Chondrocyte (in vitro differentiated cells): ENCODE data around the gene FASTK. TPM values are rescaled to one million over a fixed set of nuclear protein-coding genes. Genes with fewer than 3 reads are reported as not detected.
A peak's percentile ranks its signal among the peaks of the same experiment; 100 is the strongest.

ENCODE experiments used
- DNase-seq: peaks from one replicate; pipeline ENCODE4 v3.0.0; 2021; ENCODE audit warnings: mixed read lengths, low spot score
- H3K27ac Mint-ChIP-seq: one replicate; pipeline ENCODE4 v1.8.0; 2021; ENCODE audit warnings: mild to moderate bottlenecking, moderate library complexity, mixed read lengths; ENCODE audit not compliant: unreplicated experiment
- H3K27me3 Mint-ChIP-seq: 2 replicates; pipeline ENCODE4 v1.8.0; 2021; ENCODE audit warnings: low read depth, mixed read lengths
- H3K36me3 Mint-ChIP-seq: 2 replicates; pipeline ENCODE4 v1.8.0; 2021; ENCODE audit warnings: low read depth, mixed read lengths
- H3K4me1 Mint-ChIP-seq: 2 replicates; pipeline ENCODE4 v1.8.0; 2021; ENCODE audit warnings: low read depth, mild to moderate bottlenecking, mixed read lengths
- H3K4me3 Mint-ChIP-seq: one replicate; pipeline ENCODE4 v1.8.0; 2021; ENCODE audit warnings: mild to moderate bottlenecking, moderate library complexity, mixed read lengths; ENCODE audit not compliant: unreplicated experiment
- H3K9me3 Mint-ChIP-seq: 2 replicates; pipeline ENCODE4 v1.8.0; 2021; ENCODE audit warnings: low read depth, mixed read lengths
- total RNA-seq: library from RNA; stranded (reverse); gene quantifications from 3 replicates; pipeline ENCODE4 v1.2.1, GENCODE V29; 2021
- TF ChIP-seq, protein P1 (sequence below): fragments of 200-600 bp; sonication (generic); IDR thresholded peaks from 2 replicates; pipeline ENCODE4 v1.5.0; 2021; ENCODE audit warnings: antibody characterized with exemption, mild to moderate bottlenecking, moderate library complexity

Gene FASTK
- total RNA-seq, 1 donor from 2014 or later: 83.8 TPM

- H3K9me3 Mint-ChIP-seq: no peaks in the 10 kb centered on the region
- H3K27ac Mint-ChIP-seq: peak overlapping the region; percentile 57
- H3K27me3 Mint-ChIP-seq: no peaks in the 10 kb centered on the region
- no peaks in the 10 kb centered on the region for H3K36me3 Mint-ChIP-seq
- H3K4me1 Mint-ChIP-seq: peaks cover 28% of the 10 kb centered on the region
- TF ChIP-seq, protein P1, sequence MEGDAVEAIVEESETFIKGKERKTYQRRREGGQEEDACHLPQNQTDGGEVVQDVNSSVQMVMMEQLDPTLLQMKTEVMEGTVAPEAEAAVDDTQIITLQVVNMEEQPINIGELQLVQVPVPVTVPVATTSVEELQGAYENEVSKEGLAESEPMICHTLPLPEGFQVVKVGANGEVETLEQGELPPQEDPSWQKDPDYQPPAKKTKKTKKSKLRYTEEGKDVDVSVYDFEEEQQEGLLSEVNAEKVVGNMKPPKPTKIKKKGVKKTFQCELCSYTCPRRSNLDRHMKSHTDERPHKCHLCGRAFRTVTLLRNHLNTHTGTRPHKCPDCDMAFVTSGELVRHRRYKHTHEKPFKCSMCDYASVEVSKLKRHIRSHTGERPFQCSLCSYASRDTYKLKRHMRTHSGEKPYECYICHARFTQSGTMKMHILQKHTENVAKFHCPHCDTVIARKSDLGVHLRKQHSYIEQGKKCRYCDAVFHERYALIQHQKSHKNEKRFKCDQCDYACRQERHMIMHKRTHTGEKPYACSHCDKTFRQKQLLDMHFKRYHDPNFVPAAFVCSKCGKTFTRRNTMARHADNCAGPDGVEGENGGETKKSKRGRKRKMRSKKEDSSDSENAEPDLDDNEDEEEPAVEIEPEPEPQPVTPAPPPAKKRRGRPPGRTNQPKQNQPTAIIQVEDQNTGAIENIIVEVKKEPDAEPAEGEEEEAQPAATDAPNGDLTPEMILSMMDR: no peak
- no peak overlapping the region for H3K4me3 Mint-ChIP-seq
- DNase-seq: no peak
Observed at GRCh38 chr7:151094675-151095074, 14.1 kb upstream of the FASTK start.

- DNase-seq: no peak
- Mint-ChIP-seq H3K4me1 (peaks cover 37% of the 10 kb centered on the region), H3K36me3 (no peaks in the 10 kb centered on the region), H3K9me3 (no peaks in the 10 kb centered on the region), H3K27ac (no peak overlapping the region), H3K4me3 (no peak overlapping the region), H3K27me3 (no peaks in the 10 kb centered on the region)
- TF ChIP-seq, protein P1: no peak
Observed at GRCh38 chr7:151093748-151094147, 13.1 kb upstream of the FASTK start.

DNA sequence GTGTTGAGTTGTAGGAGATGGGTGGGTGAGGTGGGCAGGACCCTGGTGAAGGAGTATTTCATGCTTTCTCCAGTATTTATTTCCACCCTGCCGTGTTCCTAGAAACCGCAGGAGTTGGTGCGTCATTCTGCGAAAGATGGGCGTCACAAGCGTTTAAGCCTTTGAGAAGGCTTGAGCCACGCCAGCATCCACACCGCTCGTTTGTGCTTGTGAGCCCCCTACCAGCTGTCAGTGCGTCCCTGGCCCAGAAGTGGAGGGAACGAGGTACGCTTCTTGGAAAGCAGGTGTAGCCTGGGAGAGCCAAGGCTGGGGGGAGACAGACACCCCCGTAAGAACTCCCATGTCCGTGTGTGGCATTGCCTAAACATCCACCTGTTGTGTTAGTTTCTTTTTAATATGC is 11.4 kb upstream of the FASTK start:
- no peak for DNase-seq
- H3K36me3 Mint-ChIP-seq: no peaks in the 10 kb centered on the region
- peaks cover 45% of the 10 kb centered on the region for H3K4me1 Mint-ChIP-seq
- TF ChIP-seq, protein P1: no peak
- H3K27ac Mint-ChIP-seq: no peak overlapping the region
- no peaks in the 10 kb centered on the region for H3K27me3 Mint-ChIP-seq
- no peaks in the 10 kb centered on the region for H3K9me3 Mint-ChIP-seq
- no peak overlapping the region for H3K4me3 Mint-ChIP-seq

DNA sequence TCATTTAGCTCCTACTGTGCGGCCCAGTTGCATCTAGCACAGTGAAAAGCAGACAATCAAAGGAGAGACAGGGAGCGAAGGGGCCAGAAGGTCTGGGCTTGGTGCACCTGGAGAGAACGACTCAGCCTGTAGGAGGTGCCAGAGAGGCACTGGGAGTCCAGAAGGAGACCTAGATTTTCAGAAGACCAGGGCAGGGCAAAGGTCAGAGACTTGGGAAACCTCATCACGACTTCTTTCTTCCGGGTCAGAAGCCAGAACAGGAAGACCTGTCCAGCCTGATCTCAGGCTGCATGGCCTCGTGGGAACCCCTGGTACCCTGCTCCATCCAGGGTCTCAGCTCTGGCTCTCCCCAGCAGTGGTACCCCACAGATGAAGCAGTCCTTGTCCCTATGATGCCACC is 10.8 kb upstream of the FASTK start:
- DNase-seq: no peak
- Mint-ChIP-seq H3K27me3 (no peaks in the 10 kb centered on the region), H3K36me3 (no peaks in the 10 kb centered on the region), H3K4me3 (no peak overlapping the region), H3K4me1 (peaks cover 44% of the 10 kb centered on the region), H3K27ac (peak overlapping the region; percentile 8), H3K9me3 (no peaks in the 10 kb centered on the region)
- TF ChIP-seq, protein P1: peak; percentile 69

DNA sequence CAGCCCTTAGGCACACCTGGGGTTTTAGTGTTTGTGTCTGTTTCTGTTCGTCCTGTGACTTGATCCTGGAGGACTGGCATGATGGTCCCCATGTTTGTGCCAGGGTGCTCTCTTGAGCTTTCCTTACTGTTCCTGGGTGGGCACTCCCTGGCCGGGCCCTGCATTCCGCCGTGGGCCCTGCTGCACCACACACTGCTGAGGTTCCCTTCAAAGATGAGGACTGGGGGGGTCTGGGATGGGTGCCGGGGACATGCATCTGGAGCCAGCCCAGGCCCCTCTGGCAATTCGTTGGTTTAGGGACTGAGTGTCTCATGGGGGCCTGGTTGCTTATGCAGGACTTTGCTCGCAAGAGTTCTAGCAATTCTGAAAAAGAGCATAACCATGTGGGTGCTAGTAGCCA is 10.4 kb upstream of the FASTK start:
- Mint-ChIP-seq H3K4me1 (peaks cover 40% of the 10 kb centered on the region), H3K27me3 (no peaks in the 10 kb centered on the region), H3K4me3 (no peak overlapping the region), H3K9me3 (no peaks in the 10 kb centered on the region), H3K27ac (peak overlapping the region; percentile 8), H3K36me3 (no peaks in the 10 kb centered on the region)
- DNase-seq: no peak
- TF ChIP-seq, protein P1: no peak
